HG03457 (cell line): ENCODE results near the gene BAG3.

Source experiments
- ATAC-seq: cut with Tn5 transposase; IDR thresholded peaks from one replicate; pipeline ENCODE4 v1.9.1; 2021; ENCODE audit warnings: moderate number of reproducible peaks; ENCODE audit not compliant: unreplicated experiment

The BAG3 gene

DNA sequence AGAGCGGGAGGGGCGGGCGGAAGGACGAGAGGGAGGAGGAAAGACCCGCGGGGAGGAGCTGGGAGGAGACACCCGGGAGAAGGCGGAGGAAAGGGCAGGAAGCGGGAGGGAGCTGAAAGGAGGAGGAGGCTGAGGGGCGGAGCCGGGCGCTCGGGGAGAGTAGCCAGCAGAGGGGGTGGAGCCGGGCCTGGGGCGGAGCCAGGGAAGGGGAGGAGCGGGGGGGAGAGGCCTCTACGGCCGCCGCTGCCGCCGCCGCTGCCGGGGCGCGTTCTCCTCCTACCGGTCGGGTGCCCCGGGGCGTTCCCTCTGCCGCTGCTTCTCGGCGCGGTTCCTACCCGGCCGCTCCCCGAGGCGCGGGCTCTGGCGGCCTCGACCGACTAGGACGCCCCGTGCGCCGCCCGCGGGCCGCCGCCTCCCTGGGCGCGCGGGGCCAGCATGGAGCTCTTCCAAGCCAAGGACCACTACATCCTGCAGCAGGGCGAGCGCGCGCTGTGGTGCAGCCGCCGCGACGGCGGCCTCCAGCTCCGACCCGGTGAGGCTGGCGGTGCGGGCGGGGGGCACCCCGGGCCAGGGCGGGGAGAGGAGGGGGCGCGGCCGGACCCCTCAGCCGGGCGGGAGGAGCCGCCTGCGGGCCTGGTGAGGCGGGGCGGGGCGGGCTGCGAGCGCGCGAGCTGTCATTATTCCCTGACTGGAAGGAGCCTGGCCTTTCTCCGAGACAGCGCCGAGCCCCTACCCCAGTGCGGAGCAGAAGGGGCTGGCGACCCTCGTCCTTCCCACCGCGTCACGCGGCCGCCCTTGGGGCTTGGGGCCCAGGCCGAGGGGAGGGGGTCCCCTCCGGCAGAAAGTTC lies 74.9 kb downstream of the BAG3 start, which contains the start of gene INPP5F:
INPP5F (plus strand) TSS at position 223 of the 848 bp plus-strand sequence; CDS start at position 436, 213 bp downstream.
- peak; percentile 77 for ATAC-seq

GRCh38 chr10:119726676-119727261 lies 75.6 kb downstream of the BAG3 start:
- ATAC-seq, result no peak
